Choroid plexus epithelial cell (primary cell): ENCODE data around the gene GATA6.

Experiments
- DNase-seq: peaks from one replicate; pipeline ENCODE4 v3.0.0-alpha.2; 2010; ENCODE audit warnings: low read depth
- H3K4me3 ChIP-seq: 2 replicates; pipeline ENCODE4 v1.5.1; 2011; ENCODE audit warnings: low read depth, mild to moderate bottlenecking, control low read depth, low read length, moderate library complexity
- TF ChIP-seq, protein P1 (sequence below): conservative IDR thresholded peaks from 2 replicates; pipeline ENCODE4 v1.5.1; 2011; ENCODE audit warnings: low read depth, mild to moderate bottlenecking, control low read depth, inconsistent platforms, low read length, moderate library complexity

GATA6 gene

GRCh38 chr18:22197668-22198067 lies 28.3 kb downstream of the GATA6 start:
- TF ChIP-seq, protein P1, sequence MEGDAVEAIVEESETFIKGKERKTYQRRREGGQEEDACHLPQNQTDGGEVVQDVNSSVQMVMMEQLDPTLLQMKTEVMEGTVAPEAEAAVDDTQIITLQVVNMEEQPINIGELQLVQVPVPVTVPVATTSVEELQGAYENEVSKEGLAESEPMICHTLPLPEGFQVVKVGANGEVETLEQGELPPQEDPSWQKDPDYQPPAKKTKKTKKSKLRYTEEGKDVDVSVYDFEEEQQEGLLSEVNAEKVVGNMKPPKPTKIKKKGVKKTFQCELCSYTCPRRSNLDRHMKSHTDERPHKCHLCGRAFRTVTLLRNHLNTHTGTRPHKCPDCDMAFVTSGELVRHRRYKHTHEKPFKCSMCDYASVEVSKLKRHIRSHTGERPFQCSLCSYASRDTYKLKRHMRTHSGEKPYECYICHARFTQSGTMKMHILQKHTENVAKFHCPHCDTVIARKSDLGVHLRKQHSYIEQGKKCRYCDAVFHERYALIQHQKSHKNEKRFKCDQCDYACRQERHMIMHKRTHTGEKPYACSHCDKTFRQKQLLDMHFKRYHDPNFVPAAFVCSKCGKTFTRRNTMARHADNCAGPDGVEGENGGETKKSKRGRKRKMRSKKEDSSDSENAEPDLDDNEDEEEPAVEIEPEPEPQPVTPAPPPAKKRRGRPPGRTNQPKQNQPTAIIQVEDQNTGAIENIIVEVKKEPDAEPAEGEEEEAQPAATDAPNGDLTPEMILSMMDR, result no peak
- no peak overlapping the region for H3K4me3 ChIP-seq
- no peak for DNase-seq

GRCh38 chr18:22198163-22198562 lies 28.8 kb downstream of the GATA6 start:
- H3K4me3 ChIP-seq, result no peak overlapping the region
- TF ChIP-seq, protein P1, result no peak
- no peak for DNase-seq

DNA sequence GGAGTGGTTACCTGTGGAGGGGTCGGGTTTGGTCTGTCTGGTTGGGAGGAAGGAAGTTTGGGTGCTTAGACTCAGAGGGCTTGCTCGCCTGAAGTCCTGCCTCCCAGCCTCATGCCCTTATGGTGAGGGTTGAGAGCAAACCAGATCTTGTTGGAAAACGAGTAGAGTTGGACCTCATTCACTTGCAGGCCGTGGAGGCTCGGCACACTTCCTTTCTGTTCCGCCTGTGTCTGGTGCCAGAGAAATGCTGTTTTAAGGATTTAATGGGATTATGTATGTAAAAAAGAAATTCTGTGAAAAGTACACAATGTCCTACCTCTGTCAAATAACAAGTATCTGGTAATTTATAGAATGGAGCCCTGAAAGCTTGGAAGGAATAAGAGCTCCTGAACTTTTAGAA lies 29.6 kb downstream of the GATA6 start:
- H3K4me3 ChIP-seq, result no peak overlapping the region
- no peak for DNase-seq
- TF ChIP-seq, protein P1, result no peak

- DNase-seq, result no peak
- TF ChIP-seq, protein P1, result no peak
- no peak overlapping the region for H3K4me3 ChIP-seq
Measured at GRCh38 chr18:22200611-22201225, 31.3 kb downstream of the GATA6 start.

DNA sequence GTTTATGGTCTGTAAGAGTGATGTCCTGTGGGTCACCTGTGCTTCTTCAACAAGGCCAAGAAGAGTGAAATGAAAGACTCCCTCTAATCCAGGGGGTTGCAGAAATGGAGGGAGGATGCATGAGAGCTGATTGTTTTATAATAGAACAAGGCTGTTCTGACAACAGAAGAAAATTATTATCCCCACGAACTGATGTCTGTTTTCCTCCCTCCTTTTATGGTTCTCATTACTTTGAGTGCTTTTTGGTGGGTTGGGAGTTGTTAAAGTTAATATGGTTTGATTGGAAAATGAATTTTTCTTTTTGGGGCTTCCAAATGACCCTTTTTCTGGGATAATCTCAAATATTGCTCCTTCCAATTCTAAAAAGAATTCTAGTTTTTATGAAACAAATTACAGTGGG lies 33.6 kb downstream of the GATA6 start:
- TF ChIP-seq, protein P1, result no peak
- no peak overlapping the region for H3K4me3 ChIP-seq
- DNase-seq, result no peak

- no peak for DNase-seq
- TF ChIP-seq, protein P1, result no peak
- H3K4me3 ChIP-seq, result no peak overlapping the region
Measured at GRCh38 chr18:22203536-22204213, 34.3 kb downstream of the GATA6 start.

GRCh38 chr18:22204214-22204536 lies 34.8 kb downstream of the GATA6 start:
- TF ChIP-seq, protein P1, result no peak
- H3K4me3 ChIP-seq, result no peak overlapping the region
- no peak for DNase-seq
